DMS53 (cell line): ENCODE data around the gene HYOU1.
"Not testable (repeated sequence)": the region's sequence is repeated elsewhere in the genome, so short reads cannot be mapped to it uniquely, and the experiment has no call there.

Source experiments
- DNase-seq: peaks from one replicate; lab custom pipeline; 2025; lab: John Stamatoyannopoulos, UW

The HYOU1 gene

GRCh38 chr11:119085437-119085847 is 28.4 kb upstream of the HYOU1 start:
- DNase-seq = peak; percentile 56

GRCh38 chr11:119084663-119085436 is 27.8 kb upstream of the HYOU1 start, which contains the start of gene HMBS:
HMBS (plus strand) TSS chr11:119084881; CDS start chr11:119085034, 153 bp downstream.
- peak; percentile 97 for DNase-seq

- no peak for DNase-seq
These were observed 24.8 kb upstream of the HYOU1 start for GRCh38 chr11:119081682-119082260.

- no peak for DNase-seq
These were observed 21.8 kb upstream of the HYOU1 start for GRCh38 chr11:119078675-119079420.

GRCh38 chr11:119077839-119078238 is 20.8 kb upstream of the HYOU1 start:
- no peak for DNase-seq

- peak; percentile 98 for DNase-seq
These were observed 10.6 kb upstream of the HYOU1 start, which contains the start of gene VPS11 for GRCh38 chr11:119067371-119068222. VPS11 (plus strand) TSS chr11:119067818; CDS start chr11:119067824, 6 bp downstream.

GRCh38 chr11:119065369-119065768 is 8.4 kb upstream of the HYOU1 start:
- DNase-seq = peak; percentile 57

GRCh38 chr11:119062779-119063178 is 5.8 kb upstream of the HYOU1 start:
- DNase-seq = no peak

GRCh38 chr11:119061256-119061655 is 4.3 kb upstream of the HYOU1 start:
- DNase-seq = no peak

- not testable (repeated sequence) for DNase-seq
These were observed 2.1 kb upstream of the HYOU1 start for GRCh38 chr11:119059128-119059527.

GRCh38 chr11:119056421-119056999 is 495 bp downstream of the HYOU1 start:
- DNase-seq = peak; percentile 73

- DNase-seq = peak; percentile 52
These were observed 1.1 kb downstream of the HYOU1 start for GRCh38 chr11:119055901-119056300.

- no peak for DNase-seq
These were observed 2.6 kb downstream of the HYOU1 start for GRCh38 chr11:119054418-119054817.

- DNase-seq = no peak
These were observed 4.7 kb downstream of the HYOU1 start for GRCh38 chr11:119052163-119052814.

- DNase-seq = no peak
These were observed 5.4 kb downstream of the HYOU1 start for GRCh38 chr11:119051440-119052162.

- no peak for DNase-seq
These were observed 7.9 kb downstream of the HYOU1 start for GRCh38 chr11:119049081-119049480.

- no peak for DNase-seq
These were observed 8.4 kb downstream of the HYOU1 start for GRCh38 chr11:119048644-119049043.

GRCh38 chr11:119047205-119047604 is 9.8 kb downstream of the HYOU1 start:
- no peak for DNase-seq

GRCh38 chr11:119046489-119046888 is 10.5 kb downstream of the HYOU1 start:
- no peak for DNase-seq

GRCh38 chr11:119044708-119045107 is 12.3 kb downstream of the HYOU1 start:
- no peak for DNase-seq
